Embryonic facial prominence (tissue), 1 donor: ENCODE measurements around the gene SMC6.

Source experiments
- DNase-seq: peaks from one replicate; pipeline ENCODE4 v3.0.0-alpha.2; 2016; ENCODE audit errors: extremely low spot score

The SMC6 gene, protein sequence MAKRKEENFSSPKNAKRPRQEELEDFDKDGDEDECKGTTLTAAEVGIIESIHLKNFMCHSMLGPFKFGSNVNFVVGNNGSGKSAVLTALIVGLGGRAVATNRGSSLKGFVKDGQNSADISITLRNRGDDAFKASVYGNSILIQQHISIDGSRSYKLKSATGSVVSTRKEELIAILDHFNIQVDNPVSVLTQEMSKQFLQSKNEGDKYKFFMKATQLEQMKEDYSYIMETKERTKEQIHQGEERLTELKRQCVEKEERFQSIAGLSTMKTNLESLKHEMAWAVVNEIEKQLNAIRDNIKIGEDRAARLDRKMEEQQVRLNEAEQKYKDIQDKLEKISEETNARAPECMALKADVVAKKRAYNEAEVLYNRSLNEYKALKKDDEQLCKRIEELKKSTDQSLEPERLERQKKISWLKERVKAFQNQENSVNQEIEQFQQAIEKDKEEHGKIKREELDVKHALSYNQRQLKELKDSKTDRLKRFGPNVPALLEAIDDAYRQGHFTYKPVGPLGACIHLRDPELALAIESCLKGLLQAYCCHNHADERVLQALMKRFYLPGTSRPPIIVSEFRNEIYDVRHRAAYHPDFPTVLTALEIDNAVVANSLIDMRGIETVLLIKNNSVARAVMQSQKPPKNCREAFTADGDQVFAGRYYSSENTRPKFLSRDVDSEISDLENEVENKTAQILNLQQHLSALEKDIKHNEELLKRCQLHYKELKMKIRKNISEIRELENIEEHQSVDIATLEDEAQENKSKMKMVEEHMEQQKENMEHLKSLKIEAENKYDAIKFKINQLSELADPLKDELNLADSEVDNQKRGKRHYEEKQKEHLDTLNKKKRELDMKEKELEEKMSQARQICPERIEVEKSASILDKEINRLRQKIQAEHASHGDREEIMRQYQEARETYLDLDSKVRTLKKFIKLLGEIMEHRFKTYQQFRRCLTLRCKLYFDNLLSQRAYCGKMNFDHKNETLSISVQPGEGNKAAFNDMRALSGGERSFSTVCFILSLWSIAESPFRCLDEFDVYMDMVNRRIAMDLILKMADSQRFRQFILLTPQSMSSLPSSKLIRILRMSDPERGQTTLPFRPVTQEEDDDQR

DNA sequence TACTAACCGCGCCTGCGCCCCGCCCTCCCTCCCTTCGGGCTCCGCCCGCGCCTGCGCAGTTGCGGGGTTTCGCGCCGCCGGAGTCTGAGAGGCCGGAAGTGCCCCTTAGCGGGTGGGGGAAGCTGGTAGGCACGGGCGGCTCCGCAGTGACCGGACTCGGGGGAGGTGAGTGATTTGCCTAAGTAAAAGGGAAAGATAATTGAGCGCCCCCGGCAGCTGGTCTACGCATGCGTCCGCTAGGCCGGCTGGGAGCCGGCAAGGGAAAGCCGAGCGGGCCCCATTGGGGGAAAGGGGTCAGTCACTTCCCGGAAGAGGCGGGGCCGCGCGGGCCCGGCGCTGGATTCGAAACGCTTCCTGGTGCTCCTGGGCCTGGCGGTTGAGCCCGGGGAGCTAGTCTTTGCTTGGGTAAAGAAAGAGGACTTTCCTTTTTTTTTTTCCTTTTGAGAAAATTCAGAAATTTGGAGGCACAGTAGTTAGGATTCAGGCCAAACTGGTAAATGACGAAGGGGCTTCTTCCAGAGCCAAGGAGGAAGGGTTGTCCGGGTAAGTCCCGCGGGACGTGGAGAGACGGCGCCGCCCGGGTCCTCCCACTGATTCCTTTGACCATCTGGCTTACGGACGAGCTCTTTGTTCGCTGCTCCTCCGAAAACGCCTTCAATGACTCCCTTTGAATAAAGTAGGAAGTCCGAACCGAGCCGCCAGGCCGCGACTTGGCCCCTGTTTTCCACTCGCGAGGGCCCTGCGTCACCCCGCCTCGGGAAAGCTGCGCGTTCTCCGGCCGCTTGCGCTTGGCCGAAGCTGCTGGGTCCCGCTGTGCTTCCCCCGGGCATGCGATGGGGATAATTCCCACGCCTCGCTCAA is at the start of gene SMC6, which contains the start of gene GEN1:
Gene SMC6, minus strand, starts transcription at position 8 of the 861 bp plus-strand sequence. CDS start 7,864 bp downstream, outside the sequence.
Gene GEN1, plus strand, starts transcription at position 336 of the 861 bp plus-strand sequence. CDS start 5,806 bp downstream, outside the sequence.
- DNase-seq = peak; percentile 74

DNA sequence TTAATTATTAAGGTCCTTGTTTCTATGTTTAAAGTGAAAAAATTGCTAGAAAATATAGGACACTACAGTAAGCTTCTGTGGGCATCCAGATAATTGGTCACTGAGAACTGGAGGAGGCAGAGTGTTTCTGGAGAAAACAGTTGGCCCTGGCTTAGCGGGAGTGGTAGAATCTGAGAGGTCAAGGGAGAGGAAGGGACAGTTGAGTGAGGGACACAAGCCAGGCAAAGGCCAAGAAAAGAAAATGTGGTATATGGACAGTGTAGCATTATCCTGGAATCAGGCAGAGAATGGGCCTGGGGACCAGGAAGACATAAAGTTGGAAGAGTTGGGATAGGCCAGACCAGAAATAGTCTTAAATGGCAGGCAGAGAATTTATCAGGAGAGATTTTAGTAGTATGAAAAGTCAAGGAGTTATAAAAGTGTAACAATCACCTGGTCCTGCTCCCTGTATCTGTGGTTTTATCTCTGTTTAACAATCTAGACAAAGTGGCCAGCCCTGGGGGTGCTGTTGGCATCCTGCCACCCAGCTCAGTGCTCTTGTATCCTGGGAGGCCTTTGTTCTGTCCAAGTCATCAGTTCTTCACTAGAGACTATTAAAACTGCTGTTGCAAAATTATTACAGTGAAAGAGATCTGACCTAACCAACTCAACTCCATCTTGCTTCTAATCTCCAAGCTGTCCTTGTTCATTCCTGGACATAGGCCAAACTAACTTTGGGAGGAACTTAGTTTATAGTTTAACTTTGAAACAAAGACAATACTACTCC is 47.3 kb upstream of the SMC6 start:
- DNase-seq = no peak

DNA sequence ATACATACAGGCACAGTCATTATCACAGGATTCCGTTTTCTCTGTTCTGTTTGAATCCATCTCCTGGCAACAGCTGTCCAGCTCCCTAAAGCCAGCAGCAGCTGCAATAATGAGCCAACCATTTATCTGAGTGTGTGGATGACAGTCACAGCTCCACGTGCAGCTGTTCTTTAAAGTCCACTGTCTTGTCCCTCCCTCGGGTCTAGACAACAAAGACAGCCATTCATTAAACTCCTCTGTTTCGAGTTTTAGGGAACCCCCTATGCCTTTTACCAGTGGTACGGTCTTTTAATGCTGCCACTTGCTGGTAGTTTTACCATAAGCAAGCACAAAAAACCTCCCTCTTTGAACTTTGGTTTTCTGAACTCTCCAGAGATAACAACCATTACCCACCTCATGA is 46.6 kb upstream of the SMC6 start:
- no peak for DNase-seq

DNA sequence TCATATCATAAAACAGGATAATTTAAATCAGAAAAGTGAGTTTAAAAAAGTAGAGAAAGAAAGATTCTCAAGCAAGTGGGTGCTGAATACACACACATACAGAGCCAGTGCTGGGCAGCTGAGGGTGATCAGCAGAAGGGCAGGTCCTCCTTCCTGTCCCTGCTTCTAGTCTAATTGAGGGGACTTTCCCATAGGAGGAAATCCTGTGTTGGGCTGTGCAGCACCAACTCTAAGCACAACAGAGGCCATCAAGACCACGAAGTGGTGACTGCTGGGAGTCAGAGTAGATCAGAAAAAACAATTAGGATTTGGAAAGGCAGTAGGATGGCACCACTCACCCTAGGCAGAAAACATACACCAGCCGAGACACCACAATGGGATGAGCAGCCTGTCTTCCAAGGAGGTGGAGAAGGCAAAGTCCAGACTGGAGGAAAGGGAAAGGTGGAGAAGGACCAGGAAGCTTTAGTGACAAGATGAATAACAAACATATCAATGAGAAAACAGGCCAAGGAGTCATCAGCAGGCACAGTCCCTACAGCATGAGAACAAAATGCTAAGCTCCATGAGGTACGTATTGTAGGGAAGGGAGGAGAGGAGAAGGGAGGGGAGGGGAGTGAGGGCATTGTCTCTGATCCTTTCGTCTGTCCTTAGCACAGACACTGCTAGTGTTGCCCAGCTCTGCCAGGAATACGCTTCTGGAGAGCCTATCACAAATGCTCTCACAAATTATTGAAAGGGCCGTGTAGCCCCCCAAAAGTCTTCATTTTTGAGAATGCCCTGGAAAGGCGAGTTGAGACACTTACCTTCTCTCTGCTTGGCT is 45.9 kb upstream of the SMC6 start:
- DNase-seq = no peak

DNA sequence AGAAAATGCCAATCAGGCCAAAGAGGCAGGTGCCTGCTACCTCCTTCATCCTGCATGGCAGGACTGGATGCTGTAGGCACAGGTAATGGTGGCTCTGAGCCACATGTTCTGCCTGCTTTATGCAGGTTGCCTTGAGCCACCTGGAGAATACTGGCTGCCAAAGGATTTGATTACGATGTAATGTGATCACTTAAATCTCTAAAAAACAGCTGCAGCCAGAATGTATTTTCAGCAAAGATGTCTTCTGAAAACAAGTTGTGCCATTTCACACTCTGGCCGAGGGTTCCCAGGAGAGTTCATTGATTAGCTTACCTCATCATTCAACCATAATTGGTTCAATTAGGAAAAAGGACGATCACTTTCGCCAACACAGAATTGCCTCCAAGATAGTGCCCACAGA is 44.7 kb upstream of the SMC6 start:
- no peak for DNase-seq

DNA sequence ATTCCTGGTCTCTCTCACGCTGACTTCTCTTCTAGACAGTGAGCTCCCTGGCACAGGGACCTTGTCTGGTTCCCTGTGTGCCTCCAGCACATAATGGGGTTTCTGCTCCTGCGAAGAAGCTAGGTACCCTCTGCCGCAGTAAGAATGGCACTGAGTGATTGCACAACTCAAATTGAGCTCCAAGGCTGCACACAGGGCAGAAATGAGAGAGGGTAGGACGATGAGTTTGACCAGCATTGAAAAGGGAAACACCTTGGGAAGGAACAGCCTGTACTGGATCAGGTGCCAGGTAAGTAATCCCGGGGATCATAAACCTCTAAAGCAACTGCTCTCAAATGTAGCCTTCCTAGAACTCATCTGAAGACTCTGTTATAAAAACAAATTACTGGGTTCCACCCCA is 41.7 kb upstream of the SMC6 start:
- no peak for DNase-seq

DNA sequence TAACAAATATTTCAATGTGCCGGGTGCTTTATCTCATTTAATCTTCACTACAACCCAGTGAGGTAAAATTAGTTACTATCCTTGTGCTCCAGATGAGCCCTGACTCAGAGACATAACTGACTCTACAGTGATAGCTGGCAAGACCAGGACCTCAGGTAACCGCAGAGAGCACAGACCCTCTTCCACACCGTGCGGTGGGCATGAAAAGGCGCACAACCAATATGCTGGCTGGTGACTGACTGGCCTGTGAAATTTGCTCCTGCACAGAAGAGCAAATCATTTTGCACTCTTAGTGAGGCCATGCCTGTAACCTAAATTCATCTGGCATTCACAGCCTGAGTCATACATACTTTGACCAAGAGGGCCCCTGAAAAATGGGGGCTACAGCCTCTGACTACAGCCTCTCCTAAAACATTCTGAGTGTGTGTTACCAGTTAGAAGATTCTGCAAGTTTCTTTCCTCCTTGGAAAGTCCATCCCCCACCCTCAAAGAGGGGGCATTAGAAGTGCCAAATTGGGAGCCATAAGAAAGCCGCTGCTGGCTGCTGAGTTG is 40.3 kb upstream of the SMC6 start:
- DNase-seq = no peak

DNA sequence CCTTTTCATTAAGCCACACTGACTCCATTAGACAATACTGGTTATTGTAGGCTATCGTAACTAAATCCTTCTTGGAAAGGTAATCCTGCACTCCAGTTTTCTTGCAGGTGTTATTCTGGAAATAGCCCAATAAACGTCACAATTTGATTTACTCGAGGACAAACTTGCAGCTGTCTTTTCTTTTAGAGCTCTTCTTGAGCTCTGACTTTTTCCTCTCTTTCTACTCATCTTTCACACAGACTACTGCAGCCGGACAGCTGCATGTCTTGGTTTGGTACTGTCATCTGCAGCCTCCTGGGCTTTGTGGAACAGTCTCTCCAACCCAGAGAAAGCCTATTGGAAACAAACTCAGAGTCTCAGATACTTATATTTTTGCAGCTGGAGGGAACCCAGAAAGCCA is 39.7 kb upstream of the SMC6 start:
- no peak for DNase-seq

DNA sequence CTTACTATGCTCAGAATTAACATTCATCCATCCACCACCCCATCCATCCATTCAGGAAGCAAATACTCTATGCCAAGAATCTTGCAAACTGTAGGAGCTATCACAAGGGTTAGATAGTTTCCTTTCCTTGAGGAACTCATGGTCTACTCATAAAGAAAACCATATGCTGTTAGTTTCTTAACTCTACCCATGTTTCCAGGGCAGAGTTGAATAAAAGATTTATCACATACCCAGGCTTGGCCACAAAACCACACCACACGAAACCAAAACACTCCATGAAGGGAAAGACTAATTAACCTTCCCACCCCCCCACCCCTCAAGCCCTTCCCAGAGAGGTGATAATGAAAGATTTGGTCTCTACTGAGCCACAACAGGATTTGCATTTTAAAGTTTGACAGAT is 38.9 kb upstream of the SMC6 start:
- no peak for DNase-seq

DNA sequence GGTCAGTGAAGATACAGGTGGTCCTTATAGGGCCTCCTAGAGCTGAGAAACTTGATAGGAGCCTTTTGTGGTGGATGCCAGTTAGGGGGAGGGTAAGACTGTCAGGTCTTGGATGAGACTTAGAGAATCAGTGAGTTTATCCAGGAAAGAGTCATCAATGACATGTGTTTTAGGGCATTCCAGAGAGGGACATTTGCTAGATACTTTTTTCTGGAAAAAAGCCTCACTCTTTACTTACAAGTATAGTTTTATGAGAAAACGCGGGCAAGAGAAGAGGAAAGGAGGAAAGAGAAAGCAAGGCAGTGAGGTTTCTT is 38.2 kb upstream of the SMC6 start:
- DNase-seq = no peak

DNA sequence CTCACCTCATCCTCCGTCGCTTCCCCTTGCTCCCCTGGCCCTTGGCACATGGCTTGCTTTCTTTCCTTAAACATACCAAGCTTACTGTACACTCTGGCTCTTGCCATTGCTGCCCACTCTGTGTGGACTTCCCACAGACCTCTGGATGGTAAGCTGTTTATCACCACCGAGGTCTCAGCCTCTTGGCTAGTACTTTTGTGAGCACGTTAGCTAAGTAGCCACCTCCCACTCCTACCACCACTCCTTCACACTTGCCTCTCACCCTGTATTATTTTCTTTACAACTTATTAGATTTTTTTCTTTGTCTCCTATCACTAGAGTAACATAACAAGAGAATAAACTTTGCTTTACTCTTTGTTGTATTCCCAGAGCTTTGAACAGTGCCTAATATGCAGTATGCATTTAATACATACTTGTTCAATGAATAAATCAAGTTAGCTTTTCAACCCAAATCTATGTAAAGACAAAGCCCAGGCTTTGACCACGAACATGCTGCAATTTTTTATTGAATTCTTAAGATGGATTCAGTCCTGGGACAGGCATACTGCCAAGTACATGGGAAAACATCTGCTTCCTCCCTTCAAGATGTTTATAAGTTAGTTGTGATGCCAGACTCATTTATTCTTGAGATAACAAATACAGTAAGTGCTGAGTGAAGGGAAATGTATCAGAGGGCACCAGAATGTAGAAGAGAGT is 37.7 kb upstream of the SMC6 start:
- DNase-seq = no peak

DNA sequence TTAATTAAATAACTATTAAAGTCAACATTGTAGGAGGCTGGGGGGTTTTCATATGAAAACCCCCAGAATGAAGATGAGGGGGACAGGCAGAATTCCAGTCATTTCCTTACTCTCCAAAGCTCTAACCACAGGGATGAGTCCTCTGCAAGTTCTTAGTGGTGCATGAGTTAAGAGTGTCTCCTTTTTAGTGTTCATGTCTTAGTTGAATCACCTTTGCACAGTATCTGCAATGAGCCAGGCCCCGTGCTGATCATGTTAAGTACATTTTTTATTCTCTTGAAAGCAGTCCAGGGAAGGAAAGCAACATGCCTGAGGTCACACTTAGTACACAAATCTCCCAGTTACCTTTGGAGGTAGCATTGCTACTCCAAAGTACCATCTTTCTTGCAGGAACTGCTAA is 36.9 kb upstream of the SMC6 start:
- no peak for DNase-seq

DNA sequence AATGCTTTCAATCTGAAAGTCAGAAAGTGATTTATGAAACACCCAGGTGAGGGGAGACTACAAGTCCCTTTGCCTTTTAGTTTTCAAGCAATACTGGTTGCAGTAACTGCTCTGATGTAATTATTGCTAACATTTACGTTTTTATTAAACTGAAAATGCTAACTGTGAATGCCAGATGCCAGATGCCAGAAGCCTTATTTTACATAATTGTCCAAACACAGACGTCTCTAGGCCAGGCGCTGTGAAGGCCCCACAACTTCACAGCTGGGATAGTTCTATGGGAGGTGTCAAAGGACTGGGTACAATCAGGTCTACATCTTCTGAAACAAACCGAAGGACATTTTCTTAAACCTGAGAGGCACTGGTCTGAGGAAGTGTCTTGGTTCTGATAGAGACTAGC is 35.2 kb upstream of the SMC6 start:
- DNase-seq = no peak

DNA sequence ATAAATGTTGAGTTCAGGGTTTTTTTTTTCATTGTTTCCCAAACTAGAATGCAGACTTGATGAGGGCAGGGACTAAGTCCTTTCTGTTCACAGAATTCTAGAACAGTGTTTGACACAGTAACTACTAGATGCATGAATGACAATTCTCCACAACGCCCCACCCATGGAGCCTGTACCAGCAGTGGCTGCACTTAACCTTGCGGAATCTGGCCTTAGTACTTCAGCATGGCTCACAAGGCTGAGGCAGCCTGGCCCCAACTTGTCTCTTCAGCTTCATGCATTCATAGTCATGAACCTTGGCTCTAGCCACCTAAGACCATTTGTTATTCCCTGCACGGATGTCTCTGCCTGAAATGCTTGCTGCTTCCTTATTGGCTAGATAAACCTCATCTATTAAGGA is 33.1 kb upstream of the SMC6 start:
- no peak for DNase-seq

DNA sequence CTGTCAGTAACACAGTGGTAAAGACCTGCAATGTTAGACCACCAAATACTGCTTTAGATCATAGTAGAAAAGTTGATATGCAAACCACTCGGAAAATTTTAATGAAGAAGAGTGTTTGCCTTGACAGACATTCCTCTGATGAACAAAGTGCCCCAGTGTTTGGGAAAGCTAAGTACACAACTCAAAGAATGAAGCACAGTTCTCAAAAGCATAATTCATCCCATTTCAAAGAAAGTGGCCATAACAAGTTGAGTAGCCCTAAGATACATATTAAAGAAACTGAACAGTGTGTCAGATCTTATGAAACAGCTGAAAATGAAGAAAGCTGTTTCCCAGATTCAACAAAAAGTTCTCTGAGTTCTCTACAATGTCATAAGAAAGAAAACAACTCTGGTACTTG is 27.9 kb upstream of the SMC6 start:
- DNase-seq = no peak

DNA sequence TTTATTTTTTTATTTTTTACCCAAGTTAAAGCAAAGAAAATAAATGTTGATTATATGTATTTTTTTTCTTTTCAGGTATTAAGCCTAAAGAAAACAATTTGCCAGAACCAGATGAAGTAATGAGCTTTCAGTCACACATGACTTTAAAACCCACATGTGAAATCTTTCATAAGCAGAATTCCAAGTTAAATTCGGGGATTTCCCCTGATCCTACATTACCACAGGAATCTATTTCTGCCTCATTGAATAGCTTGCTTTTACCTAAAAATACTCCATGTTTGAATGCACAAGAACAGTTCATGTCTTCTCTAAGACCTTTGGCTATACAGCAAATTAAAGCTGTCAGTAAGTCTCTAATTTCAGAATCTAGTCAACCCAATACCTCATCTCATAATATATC is 26.9 kb upstream of the SMC6 start:
- DNase-seq = no peak

DNA sequence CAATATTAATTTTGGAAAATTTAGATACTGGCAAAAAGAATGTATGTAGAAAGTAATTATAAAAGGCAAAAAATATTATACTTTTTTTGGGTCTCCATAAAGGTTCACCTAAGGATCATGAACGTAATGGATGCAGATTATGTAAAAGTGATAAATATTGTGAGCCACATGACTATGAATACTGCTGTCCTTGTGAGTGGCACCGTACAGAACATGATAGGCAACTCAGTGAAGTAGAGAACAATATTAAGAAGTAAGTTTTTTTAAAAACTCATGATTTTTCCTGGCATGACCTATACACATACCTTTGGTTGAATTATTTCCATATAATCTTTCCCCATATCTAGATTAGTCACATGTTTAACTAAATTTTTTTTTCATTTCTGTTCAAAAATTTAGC is 18.9 kb upstream of the SMC6 start:
- DNase-seq = no peak

DNA sequence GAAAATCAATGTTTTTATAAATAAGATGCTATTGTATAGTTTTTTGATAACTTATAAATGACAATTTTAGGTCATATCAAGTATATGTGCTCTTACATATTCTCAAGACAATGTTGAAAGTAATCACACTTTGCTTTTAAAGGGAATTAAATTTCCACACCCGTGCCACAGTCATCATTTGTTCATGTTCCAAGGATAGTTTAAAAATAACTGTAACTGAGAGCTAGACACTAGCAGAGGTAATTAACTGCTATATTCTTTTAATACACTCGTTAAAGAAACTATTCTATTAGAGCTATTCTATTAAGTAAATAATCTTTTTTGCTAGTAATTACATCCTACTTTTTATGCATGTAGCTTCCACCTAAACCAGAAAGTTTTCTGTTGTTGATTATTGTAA is 18.3 kb upstream of the SMC6 start:
- no peak for DNase-seq

DNA sequence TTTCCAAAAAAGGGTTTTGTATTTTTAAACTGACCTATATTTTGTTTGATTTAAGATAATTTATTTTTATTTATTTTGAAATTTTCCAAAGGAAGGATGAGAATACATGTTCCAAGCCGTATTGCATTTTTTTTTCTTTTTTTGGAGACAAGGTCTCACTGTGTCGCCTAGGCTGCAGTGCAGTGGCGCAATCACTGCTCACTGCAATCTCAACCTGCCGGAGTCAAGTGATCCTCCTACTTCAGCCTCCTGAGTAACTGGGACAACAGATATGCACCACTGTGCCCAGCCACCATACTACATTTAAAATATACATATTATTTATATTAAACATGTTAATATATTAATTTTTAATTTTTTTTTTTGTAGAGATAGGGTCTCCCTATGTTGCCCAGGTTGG is 15.3 kb upstream of the SMC6 start:
- DNase-seq = no peak
